Endometrial microvascular endothelial cells (primary cell): ENCODE data around the gene ZDHHC8. TPM values are rescaled to one million over a fixed set of nuclear protein-coding genes. Genes with fewer than 3 reads are reported as not detected.

ENCODE experiments used
- in situ Hi-C: cut with HindIII; loops from 2 replicates; pipeline ENCODE4 v1.10.0; 2017; ENCODE audit warnings: low sequenced_read_pairs, low pct_unique_long_range_greater_than_20kb; ENCODE audit errors: inconsistent ontology term
- total RNA-seq: library from RNA; depleted of rRNA; stranded (reverse); fragments of >200 nt; gene quantifications from one replicate; pipeline ENCODE4 v1.2.3, GENCODE V29; 2015; ENCODE audit errors: inconsistent ontology term

Gene ZDHHC8
- total RNA-seq, 1 donor from 2014 or later = 35.2 TPM

DNA sequence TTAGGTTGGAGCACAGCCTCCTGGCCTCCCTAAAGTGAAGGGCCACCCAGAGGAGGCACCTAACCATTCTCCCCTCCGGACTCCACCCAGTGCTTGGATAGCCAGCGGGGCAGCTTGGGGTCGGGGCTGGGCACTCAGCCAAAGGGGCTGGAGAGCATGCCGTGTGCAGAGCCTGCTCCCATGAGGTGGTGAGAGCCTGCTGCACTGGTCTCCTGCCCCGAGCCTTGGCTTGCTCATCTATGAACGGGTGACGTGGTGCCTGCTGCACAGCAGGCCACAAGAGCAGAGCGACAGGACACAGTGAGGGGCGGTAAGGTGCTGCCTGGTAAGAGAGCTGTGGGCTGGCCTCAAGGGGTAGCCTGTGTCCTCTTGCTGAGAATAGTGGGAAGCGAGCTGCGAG lies 33.3 kb downstream of the ZDHHC8 start:
- in situ Hi-C loops = no loop called here

DNA sequence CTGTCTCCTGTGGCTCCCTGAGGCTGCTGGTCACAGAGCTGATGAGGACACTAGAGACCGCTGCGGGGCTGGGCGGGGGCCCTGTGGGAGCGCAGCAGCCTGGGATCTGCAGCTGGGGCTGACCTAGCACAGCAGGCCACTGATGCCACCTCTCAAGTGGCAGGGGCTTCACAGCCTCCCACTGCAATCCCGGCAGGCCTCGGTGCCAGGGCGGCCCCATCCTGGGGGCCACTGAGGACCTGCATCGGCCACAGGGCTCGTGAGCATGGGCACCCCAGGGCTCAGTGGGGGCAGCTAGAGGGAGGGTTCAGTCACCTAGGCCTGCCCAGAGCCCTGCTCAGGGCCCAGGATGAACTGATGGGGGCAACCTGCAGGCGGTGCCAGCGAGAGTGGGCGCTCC lies 33.8 kb downstream of the ZDHHC8 start:
- in situ Hi-C loops = no loop called here

DNA sequence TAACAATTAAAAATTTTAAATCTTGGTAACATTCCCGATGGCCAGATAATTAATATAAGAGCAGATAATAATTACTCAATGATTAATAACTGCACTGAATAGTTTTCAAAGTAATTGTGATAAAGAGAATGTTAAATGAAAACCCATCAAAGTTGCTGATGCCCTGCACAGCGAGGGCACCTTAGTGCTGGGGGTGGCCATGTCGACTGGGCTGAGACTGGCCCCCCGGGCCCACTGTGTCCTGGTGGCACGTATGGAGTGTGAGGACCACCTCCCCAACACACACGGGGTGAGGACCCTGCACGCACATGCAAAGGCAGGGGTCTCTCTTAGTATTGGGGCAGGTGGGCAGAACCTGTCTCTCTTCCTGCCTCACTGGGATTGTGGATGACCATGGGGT lies 34.3 kb downstream of the ZDHHC8 start:
- in situ Hi-C loops = no loop called here

DNA sequence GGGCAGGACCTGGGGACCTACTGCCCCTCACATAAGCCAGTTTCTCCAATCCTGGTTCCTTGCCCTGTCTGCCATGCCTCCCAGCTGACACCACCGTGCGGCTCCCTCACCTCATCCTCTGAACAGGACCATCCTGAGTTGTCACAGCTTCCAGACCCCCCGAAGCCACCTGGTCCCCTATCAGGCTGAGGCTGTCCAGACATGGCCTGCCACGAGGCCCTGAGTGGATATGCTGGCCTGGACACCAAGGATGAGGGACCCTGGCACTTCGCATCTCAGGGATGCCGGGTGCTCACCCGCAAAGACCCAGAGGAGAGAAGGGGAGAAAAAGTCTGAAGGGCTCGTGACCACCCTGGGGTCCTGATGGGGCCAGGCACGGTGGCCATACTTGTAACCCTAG lies 35.1 kb downstream of the ZDHHC8 start:
- in situ Hi-C loops = no loop called here

DNA sequence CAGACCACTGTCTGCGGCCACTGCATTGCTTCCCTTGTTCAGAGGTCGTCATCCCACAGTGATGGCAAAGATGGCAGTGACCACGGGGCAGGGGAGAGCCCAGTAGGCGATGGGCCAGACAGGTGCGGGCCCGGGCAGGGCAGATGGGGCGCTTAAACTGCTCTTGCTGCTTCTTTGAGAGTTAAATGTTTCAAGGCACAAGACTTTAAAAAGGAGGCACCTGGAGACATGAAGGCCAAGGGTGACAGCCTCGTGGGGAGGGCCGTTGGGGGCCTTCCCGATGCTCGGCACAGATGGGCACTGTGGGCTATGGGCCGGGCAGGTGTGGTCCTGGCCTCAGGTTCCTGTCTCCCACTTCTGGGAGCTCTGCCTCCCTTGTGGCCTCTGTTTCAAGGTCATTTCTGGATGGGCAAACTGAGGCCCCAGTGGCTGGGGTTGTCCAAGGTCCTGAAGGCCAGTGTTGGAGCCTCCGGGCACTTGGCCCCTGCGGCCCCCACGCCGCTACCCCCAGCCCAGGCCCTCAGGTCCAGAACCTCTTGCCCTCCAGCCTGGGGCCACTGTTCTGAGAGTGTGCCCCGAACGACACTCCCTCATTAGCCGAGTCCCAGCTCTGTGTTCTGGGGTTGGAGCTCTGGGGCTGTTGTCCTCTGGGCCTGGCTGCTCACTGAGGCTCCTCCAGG lies 36.2 kb downstream of the ZDHHC8 start:
- in situ Hi-C loops = no loop called here

DNA sequence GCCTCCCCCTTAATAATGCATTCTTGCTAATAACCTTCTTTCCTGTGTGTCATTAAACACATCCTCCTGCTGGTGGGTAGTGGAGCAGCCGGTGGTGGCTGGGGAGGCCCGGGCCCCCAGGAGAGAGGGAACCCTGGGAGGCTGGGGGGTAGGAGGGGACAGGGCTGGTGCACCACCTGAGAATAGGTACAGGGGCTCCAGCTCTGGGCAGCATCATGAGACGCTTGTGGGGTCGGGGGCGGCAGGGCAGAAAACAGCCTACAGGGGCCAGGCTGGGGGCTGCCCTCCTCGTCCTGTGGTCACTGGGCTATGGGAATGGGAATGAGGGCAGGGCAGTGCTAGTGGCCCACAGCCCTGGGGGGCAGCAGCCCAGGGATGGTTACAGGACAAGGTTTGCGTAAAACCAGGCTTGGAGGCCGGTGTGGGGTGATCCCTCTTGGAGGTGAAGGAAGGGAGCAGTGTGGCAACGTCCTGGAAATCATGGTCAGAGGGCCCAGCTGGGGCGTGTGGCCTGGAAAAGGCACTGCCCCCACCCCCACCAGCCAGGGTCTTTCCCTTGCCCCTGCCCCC lies 37.7 kb downstream of the ZDHHC8 start:
- in situ Hi-C loops = no loop called here

DNA sequence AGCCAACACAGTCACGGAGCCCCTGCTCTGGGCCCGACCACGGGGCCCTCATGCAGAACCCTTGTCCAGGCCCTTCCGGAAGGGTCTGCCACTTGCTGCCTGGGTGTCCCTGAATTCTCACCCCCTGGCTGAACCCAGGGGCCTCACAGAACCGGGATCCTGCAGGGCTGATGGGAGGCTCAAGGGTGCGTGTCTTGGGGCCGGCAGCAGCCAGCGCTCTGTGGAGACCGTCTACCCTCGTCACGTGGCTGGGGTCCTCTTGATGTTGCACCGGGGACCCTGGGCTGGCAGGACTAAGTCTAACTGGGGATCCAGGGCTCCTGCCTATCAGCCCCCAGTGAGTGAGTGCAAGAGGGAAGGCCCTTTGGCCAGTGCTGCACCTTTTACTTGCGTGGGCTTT lies 38.6 kb downstream of the ZDHHC8 start:
- in situ Hi-C loops = no loop called here

DNA sequence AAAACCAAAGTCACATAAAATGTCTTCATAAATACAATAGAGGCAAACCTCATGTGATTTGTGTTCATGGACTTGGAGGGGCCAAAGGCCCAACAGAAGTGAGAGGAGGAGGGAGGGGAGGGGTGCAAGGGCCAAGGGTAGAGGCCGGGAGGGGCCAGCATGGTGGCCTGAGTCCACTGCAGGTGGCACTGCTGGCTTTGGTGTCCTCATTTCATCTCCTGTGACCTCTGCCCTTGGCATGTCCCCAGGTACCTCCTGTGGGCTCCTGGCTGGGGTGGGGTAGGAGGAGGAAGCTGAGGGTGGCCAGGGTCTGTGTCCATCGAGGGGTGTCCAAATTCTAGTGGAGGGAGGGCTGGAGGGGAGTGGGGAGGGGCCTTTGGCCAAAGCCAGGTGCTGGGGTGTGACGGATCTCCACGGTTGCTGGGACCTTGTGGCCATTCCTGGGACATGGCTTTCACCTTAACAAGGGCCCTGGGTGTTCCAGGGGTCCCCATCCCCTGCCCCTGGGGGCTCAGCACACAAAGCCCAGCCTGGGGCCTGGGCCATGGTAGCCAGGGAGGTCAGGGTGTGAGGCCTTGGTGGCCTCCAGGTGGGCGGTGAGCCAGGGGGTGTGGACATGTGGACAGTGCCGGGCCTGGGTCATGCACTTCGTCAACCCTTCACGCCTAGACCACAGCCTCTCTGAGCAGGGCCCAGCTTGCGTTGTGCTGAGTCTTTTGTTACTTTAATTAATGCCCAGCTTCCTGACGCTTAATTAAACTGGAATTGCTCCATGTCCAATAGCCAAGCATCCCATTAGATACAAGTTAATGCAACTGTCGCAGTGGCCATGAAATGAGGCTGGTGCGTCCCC lies 39.9 kb downstream of the ZDHHC8 start:
- in situ Hi-C loops = no loop called here

DNA sequence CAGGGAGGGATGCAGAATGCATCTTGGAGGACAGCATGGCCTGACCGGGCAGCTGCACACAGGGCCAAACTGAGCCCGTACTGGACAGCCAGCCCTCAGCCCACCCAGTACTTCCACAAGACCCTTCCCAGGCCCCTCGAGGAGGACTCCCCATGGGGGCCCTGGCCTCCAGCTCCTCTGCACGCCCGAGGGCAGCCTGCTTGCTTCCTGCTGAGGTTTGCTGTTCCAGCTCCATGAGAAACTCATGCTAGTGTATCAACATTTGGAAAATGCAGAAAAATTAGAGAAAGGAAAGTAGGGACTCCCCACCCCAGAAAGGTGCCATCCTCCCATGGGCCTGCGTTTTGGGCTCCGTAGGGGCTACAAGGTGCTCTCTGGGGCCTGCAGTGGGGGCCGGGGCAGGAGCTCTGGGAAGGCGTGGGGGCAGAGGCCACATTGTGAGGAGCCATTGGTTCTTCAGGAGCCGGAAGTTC lies 40.6 kb downstream of the ZDHHC8 start:
- in situ Hi-C loops = no loop called here

DNA sequence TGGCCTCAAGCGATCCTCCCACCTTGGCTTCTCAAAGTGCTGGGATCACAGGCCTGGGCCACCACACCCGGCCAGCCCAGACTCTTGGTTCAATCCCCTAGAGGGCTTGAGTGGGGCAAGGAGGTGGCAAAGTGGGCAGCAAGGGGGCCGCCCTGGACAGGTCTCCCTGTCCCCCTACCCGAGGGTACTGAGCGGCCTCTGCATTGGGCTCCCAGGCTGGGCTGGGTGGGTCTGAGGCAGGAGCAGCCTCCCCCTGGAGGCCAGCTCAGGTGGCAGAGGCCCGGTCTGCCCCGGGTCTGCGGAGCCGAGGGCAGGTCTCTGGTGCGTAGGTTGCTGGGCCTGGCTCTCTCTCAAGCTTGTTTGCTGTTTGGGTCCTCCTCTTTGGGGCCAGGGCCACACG lies 41.6 kb downstream of the ZDHHC8 start:
- in situ Hi-C loops = no loop called here

DNA sequence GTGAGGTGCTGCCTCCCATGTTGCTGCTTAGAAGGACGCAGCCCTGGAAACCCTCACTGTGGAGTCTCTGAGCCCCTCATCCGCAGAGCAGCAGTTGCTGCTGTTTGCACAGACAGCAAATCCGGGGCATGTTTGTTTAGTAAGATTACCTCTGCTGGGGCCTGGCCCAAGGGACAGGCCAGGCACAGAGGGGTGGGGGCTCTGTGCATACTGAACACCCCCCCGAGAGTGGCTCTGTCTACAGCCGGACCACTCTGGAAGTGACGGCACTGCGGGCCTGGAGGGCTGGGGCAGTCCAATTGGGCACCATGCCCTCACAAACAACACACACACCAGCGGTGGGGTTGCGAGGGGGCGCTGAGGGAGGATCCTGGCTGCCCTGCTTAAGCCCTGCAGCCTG lies 42.2 kb downstream of the ZDHHC8 start:
- in situ Hi-C loops = no loop called here

DNA sequence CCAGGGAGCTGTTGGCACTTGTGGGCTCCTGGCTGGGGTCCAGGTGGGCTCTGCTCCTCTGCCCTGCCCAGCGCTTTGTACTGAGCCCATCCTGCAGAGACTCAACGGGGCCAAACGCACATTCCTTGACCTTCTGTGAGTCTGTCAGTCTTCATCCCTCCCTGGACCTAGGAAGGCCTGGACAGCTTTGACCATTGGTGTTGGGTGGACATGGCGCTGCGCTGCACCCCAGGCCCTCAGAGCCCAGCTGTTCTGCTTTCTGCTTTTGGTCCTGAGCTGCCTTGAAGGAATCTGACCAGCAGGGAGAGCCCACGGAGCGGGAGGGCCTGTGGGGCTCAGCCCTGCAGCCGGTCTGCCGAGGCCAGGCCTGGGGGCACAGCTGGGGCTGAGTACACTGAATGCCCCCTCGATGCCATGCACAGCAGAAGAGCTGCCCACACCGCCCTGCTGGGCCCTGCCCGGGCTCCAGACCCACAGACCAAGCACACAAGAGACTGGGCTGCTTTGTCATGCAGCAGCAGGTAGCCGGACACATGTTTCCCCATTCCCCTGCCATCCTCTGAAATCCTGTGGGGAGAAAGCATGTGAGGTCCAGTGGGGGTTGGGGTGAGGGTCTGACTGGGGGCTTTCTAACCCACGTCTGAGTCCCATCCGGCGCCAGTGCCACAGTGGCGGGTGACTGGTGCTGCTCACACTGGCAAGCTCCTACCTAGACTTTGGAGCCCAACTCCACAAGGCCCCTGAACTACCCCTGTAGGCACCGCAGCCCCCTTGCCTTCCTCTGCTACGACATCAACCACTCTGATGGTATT lies 43.4 kb downstream of the ZDHHC8 start:
- in situ Hi-C loops = no loop called here

DNA sequence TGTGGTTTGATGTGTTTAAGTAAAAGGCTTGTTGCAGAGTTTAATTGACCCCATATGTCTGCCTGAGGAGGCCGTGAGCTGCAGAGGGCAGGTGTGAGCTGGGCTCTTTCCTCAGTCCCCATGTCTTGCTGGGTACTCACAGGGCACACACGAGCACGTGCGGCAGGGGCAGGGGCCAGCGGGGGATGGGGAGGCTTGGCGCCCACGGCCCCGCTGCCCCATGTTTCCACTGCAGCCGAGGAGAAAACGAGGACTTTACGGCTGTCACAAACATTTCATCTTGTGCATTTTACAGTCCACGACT lies 43.9 kb downstream of the ZDHHC8 start:
- in situ Hi-C loops = no loop called here

DNA sequence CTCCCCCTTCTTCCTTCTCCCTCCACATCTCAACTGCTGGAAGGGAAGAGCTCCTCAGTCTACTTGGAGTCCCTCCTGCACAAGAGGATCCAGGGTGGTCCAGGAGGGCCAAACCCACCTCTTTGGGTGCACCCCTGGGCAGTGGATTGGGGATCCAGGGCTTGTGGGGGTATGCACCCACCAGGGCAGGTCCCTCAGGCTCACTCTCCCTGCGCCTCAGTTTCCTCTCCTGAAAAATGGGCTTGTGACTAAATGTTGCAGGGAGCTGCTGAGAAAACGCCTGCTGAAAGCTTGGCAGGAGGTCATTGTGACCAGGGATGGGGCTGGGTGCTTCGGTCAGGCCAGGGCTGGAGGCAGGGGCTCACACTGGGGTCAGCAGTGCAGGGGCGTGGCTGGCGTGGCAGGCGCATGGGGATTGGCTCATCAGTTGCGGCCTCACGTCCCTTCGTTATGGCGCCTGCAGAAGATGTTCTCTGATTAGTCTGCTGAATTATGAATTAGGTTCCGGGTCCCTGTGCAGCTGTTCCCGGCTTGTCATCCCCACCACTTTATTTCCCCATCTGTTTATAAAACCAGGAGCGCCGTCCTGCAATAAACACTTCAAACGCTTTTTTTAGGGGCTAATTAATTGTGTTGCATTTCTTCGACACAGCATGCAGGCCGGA lies 44.9 kb downstream of the ZDHHC8 start:
- in situ Hi-C loops = no loop called here

DNA sequence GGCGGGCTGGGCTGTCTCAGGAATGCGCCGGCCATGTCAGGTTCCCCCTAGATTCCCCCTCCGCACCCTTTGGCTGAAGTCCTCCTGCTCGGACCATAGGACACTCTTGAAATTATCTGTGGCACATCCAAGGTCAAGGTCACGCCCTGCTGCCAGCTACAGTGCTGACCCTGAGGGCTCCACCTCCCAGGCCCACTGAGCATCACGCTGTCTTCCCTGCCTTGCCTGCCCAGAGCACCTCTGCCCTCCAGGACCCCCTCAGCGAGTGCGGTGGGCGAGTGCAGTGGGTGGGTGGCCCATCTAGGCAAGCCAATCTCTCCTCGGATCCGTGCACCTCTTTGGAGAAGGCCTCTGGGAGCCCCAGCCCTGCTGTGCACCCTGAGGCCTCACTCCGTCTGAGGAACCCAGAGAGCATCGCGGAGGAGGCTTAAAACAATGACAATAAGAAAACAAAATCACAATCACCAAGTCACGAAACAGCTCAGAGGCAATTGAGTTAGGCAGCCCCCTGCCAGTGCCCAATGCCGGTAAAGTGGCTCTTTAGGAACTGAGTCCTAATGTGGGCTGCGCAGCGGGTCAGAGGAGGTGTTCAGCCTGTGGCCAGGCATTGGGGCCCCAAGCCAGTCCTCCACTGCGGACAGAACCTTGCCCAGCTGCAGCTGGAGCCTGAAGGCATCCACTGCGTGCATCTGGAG lies 45.8 kb downstream of the ZDHHC8 start:
- in situ Hi-C loops = no loop called here

DNA sequence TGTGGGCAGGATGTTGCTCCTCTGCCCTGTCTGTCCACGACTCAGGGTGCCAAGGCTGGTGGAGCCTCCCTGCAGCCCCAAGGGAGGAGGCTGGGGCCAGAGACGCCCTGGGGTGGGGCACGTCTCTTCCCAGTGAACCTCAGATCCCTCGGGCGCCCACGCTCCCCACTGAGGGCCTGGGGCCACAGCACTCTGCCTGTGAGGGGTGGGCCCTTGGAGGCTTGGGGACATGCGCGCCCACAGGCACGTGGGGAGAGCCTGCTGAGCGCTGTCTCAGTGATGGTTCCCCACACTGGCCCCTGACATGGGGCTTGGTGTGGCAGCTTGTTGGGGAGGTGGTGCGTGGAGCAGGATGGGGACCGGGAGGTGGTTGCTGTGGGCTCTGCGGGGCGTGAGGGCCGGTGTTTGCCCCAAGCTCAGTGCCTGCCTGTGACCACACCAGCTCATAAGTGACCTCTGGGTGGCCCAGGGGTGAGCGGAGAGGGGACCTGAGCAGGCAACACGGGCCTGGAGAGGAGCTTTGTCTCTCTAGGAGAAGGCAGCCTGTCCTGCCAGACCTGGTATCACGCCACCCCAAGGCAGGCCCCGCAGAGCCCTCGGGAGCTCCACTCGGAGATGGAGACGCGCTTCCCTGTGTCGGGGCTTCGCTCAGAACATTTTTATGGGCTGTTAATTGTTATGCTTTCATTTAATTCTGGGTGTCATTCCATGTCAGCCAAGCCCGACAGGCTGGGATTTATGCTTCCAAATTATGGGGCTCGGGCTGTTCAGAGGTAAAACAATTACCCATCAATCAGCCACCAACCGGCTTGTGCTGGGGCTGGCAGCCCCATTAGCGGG lies 46.7 kb downstream of the ZDHHC8 start:
- in situ Hi-C loops = no loop called here

DNA sequence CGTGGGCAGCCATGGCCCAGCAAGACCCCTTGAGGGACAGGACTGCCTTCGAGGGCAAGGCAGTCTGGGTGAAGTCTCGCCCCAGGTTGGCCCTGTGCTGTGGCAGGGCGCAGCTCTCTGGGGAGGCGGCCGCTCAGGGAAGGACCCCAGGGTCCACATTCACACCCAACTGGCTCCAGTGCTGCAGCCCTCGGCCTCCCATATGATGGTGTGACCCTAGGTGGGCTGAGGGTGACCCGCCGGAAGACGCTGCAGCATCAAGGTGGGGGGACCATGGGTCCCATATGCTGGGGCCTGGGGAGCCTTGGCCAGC lies 47.3 kb downstream of the ZDHHC8 start:
- in situ Hi-C loops = no loop called here
